Non-pigmented ciliary epithelial cell (primary cell): ENCODE measurements around the gene KLHL2.
"Not testable (repeated sequence)": the region's sequence is repeated elsewhere in the genome, so short reads cannot be mapped to it uniquely, and the experiment has no call there.

Source experiments
- DNase-seq: peaks from one replicate; pipeline ENCODE4 v3.0.0-alpha.2; 2010; ENCODE audit warnings: low read depth

The KLHL2 gene

DNA sequence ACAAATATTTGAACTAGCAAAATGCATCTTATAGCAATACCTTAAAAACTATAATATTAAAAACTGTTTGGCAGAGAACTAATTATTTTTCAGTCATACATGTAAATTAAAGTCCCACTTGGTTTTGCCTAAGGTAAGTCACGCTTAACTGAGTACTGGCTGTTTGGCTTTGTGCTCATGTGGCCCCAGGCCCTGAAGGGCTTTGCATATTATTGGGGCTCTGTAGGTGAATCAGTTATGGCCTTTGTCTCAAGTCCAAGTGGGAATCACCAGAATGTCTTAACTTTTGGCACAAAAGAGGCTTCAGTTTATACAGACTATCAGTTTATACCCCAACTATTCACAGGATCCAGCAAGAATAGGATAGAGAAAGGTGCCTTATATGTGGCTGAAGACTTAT lies 29.5 kb downstream of the KLHL2 start:
- not testable (repeated sequence) for DNase-seq

DNA sequence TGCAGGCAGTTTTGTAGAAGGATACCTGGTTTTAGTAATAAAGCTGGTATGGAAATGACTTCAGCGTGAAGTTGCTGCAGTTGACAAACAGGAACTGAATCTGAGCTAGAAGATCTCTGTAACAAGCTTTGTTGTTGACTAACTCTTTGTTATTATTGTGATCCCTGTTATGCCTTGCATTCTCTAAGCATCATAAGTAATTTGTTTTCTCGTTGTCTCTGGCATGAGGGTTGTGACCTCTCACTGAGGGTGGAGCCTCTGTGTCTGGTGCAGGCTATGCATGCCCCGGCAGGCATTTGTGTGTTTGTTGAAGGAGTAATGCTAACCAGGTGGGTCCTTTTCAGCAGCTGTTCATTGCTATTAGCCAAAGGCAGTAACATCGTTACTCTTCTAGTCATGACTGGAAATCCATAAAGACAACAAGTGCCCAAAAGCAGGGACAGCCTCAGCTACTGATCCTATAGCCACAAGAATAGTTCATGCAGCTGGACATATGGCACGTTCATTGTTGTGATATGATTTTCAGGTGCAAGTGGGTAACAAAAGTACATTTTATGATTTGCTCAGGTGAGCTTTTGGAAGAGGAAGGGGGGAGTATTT lies 30.8 kb downstream of the KLHL2 start:
- not testable (repeated sequence) for DNase-seq

DNA sequence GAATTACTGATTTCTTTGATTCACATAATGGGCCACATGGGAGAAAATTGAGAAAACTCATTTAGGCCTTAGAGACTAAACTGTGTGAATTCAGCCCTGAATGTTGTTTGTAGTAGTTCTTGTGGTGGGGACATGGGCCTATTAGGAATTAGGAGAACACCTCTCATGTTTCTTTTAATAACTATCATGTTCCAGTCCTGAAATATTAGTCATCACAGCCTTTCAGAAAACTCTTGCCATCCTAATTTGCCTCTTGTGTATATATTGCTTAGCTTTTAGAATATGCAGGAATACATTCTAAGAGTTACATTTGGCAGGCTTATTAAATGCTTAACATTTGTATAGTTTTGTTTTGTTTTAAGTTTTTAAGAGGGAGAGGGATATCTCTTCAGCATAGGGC lies 33.4 kb downstream of the KLHL2 start:
- DNase-seq: not testable (repeated sequence)

- not testable (repeated sequence) for DNase-seq
These were observed 36.8 kb downstream of the KLHL2 start for GRCh38 chr4:165244148-165244547.

- DNase-seq: not testable (repeated sequence)
These were observed 37.3 kb downstream of the KLHL2 start for GRCh38 chr4:165244587-165245186.

GRCh38 chr4:165248102-165248501 lies 40.7 kb downstream of the KLHL2 start:
- no peak for DNase-seq

GRCh38 chr4:165248904-165249303 lies 41.5 kb downstream of the KLHL2 start:
- DNase-seq: peak; percentile 6

- DNase-seq: not testable (repeated sequence)
These were observed 47.4 kb downstream of the KLHL2 start for GRCh38 chr4:165254771-165255170.

- peak; percentile 44 for DNase-seq
These were observed 48.1 kb downstream of the KLHL2 start for GRCh38 chr4:165255439-165255838.

- DNase-seq: not testable (repeated sequence)
These were observed 48.8 kb downstream of the KLHL2 start for GRCh38 chr4:165256074-165256659.

- DNase-seq: not testable (repeated sequence)
These were observed 52.4 kb downstream of the KLHL2 start for GRCh38 chr4:165259776-165260175.

DNA sequence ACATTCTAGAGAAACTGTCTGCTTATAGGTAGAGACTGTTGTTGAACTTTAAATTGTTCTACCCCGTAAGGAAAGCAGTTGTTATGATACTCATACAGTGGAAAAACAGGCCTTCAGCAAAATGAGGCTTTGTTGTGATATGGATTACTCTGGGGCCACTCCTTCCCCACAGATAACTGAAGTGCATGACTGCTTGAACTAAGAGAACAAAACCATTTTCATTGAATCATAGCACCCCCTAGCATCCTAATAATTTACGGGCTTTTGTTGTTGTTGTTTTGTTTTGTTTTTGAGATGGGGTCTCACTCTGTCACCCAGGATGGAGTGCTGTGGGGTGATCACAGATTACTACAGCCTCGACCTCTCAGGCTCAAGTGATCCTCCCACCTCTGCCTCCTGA lies 54.9 kb downstream of the KLHL2 start:
- DNase-seq: not testable (repeated sequence)

DNA sequence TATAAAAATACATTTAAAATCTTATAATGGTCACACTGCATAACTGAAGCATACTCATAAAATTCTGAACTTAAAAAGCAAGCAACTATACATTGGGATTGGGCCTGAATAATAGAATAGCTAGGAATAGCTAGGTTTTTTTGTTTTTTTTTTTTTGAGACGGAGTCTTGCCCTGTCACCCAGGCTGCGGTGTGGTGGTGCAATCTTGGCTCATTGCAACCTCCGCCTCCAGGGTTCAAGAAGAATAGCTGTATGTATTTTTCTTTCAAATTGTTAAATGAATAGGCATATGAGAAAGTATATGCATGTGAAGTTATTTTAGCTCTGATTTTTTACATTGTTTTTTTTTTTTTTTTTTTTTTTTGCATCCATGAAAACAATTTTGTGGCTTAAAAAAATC lies 56.1 kb downstream of the KLHL2 start:
- not testable (repeated sequence) for DNase-seq

DNA sequence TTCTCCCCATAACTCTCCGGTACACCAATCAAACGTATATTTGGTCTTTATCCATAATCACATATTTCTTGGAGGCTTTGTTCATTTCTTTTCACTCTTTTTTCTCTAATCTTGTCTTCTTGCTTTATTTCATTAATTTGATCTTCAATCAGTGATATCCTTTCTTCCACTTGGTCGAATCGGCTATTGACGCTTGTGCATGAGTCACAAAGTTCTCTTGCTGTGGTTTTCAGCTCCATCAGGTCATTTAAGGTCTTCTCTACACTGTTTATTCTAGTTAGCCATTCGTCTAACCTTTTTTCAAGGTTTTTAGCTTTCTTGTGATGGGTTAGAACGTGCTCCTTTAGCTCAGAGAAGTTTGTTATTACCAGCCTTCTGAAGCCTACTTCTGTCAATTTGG lies 62.6 kb downstream of the KLHL2 start:
- not testable (repeated sequence) for DNase-seq

DNA sequence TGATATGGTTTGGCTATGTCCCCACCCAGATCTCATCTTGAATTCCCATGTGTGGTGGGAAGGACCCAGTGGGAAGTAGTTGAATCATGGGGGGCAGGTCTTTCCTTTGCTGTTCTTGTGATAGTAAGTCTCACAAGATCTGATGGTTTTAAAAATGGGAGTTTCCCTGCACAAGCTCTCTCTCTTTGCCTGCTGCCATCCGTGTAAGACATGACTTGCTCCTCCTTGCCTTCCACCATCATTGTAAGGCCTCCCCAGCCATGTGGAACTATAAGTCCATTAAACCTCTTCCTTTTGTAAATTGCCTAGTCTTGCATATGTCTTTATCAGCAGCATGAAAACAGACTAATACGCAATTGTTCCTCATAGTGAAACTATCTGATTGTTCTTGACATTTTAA lies 66.1 kb downstream of the KLHL2 start:
- not testable (repeated sequence) for DNase-seq

GRCh38 chr4:165275357-165275756 lies 68.0 kb downstream of the KLHL2 start:
- not testable (repeated sequence) for DNase-seq

- DNase-seq: not testable (repeated sequence)
These were observed 72.2 kb downstream of the KLHL2 start for GRCh38 chr4:165279531-165279930.

GRCh38 chr4:165284697-165285096 lies 77.3 kb downstream of the KLHL2 start:
- DNase-seq: not testable (repeated sequence)

- not testable (repeated sequence) for DNase-seq
These were observed 79.4 kb downstream of the KLHL2 start for GRCh38 chr4:165286619-165287340.

- no peak for DNase-seq
These were observed 80.9 kb downstream of the KLHL2 start for GRCh38 chr4:165288226-165288625.

DNA sequence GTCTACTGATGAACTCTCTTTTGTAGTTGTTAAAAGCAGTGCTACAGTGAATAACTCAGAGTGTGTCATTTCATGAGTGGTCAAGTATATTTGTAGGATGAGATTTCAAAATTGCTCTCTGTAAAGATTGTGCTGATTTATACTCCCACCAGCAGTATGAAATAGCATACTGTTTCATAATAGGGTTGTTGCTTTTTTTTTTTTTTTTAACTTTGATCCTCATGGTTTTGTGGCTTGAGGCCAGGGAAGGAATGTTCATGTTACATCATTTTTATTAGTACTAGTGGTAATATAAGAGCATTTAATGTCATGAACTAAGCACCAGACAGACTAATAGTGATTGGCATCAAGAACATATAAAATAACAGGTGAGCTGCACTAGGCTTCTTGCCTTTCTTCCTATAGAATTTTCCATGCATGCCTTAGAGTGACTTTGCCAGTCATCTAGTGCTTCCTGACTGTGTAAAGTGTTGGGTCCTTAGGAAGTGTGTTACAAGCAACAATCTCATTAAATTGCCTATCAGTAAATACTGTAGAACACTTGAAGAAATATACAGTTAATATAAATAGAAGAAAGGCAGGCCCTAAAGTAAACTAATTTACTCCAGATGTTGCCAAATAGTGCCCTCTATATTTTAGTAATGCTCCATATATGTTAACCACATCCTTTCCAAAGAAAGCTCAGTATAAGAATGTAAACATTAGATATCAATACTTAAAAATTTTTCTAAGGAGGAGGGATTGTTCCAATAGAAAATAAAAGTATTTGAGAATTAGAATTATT lies 81.5 kb downstream of the KLHL2 start:
- peak; percentile 49 for DNase-seq

DNA sequence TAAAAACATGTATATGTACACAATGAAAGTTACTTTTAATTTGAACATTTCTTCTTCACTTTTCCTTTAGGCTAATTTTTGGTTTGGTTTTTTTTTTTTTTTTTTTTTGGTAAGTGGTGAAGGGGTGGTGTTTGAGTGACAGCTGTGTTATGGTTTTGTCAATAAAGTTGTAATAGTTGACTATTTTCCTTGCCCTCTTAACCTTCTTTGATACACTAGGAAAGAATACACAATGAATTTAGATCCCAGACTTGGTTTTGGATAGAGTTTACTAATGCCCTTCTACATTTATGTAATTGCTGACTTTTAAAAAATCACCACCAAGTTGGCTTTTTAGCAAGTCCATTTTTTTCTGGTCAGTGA lies 82.0 kb downstream of the KLHL2 start:
- no peak for DNase-seq
